Erythroblast (primary cell): ENCODE results near the gene TTC7B.

ENCODE experiments used
- GATA1 ChIP-seq: IDR thresholded peaks from 2 replicates; pipeline ENCODE4 v1.6.1; 2011; ENCODE audit warnings: low read depth, mild to moderate bottlenecking, control low read depth, low read length, moderate library complexity
- POLR2A ChIP-seq: IDR thresholded peaks from 2 replicates; pipeline ENCODE4 v1.6.1; 2011; ENCODE audit warnings: mild to moderate bottlenecking, low read length

- no peak for TF ChIP-seq POLR2A
- no peak for TF ChIP-seq GATA1
These were observed 278.1 kb downstream of the TTC7B start for GRCh38 chr14:90538095-90538494.
